ENCODE measurements around the gene ZDHHC20. TPM values are rescaled to one million over a fixed set of nuclear protein-coding genes. Genes with fewer than 3 reads are reported as not detected.

The ZDHHC20 gene
- total RNA-seq, 1 experiment from 2014 or later = 110 TPM

DNA sequence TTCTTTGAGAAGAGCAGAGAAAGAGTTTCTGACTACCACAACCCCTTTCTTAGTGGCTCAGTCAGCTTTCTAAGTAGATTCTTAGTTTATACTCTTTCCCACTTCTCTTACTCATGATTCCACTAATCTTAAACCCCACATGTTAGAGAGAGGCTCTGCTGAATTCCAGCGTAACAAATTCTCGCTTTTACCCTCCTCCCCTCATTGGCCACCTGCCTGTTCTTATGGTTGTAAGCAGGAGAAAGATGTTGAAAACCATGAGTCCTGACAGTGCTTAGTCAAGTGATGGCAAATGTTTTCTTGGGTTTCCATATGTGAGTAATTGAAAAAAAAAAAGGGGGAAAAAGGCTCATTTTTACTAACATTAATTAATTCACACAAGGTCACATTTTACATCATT lies 125.9 kb downstream of the ZDHHC20 start:
- Histone ChIP-seq H3K9ac (ENCODE audit: low read length) (no peak overlapping the region), H4K20me1 (ENCODE audit: insufficient read depth) (no peaks in the 10 kb centered on the region), H2AFZ (ENCODE audit: low read depth, low read length, poor library complexity, severe bottlenecking) (no peak overlapping the region), H3K4me1 (ENCODE audit: control insufficient read depth in 1 of 2, insufficient read depth in 2 of 2, low read length in 2 of 2) (no peaks in the 10 kb centered on the region), H3K36me3 (ENCODE audit: control insufficient read depth in 1 of 2, insufficient read depth in 2 of 2, low read length in 2 of 2) (no peaks in the 10 kb centered on the region), H3K4me2 (ENCODE audit: low read length) (no peak overlapping the region), H3K27ac (ENCODE audit: low read depth, low read length) (no peak overlapping the region), H3K79me2 (ENCODE audit: insufficient read depth, low read length) (no peaks in the 10 kb centered on the region), H3K9me2 (ENCODE audit: insufficient read depth) (no peaks in the 10 kb centered on the region), H3K4me3 (replicated peaks in 1 of 2; ENCODE audit: low read depth in 1 of 2, low read length in 2 of 2) (no peak overlapping the region), H3K9me3 (ENCODE audit: control insufficient read depth in 1 of 2, insufficient read depth in 1 of 2, low read depth in 1 of 2, low read length in 2 of 2) (no peaks in the 10 kb centered on the region), H3K27me3 (ENCODE audit: insufficient read depth, low read length) (no peaks in the 10 kb centered on the region)
- BruUV-seq (replicated peaks) = no TSS peak
- ChIA-PET CTCF (no interaction called here), POLR2A (no interaction called here), RAD21 (ENCODE audit: low non-redundant PET in 1 of 2, low total read pairs in 2 of 2, uncharacterized antibody in 2 of 2, unreplicated experiment in 2 of 2) (no interaction called here)
- no peak for ATAC-seq
- TF ChIP-seq, protein P1, sequence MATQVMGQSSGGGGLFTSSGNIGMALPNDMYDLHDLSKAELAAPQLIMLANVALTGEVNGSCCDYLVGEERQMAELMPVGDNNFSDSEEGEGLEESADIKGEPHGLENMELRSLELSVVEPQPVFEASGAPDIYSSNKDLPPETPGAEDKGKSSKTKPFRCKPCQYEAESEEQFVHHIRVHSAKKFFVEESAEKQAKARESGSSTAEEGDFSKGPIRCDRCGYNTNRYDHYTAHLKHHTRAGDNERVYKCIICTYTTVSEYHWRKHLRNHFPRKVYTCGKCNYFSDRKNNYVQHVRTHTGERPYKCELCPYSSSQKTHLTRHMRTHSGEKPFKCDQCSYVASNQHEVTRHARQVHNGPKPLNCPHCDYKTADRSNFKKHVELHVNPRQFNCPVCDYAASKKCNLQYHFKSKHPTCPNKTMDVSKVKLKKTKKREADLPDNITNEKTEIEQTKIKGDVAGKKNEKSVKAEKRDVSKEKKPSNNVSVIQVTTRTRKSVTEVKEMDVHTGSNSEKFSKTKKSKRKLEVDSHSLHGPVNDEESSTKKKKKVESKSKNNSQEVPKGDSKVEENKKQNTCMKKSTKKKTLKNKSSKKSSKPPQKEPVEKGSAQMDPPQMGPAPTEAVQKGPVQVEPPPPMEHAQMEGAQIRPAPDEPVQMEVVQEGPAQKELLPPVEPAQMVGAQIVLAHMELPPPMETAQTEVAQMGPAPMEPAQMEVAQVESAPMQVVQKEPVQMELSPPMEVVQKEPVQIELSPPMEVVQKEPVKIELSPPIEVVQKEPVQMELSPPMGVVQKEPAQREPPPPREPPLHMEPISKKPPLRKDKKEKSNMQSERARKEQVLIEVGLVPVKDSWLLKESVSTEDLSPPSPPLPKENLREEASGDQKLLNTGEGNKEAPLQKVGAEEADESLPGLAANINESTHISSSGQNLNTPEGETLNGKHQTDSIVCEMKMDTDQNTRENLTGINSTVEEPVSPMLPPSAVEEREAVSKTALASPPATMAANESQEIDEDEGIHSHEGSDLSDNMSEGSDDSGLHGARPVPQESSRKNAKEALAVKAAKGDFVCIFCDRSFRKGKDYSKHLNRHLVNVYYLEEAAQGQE (IDR thresholded peaks at IDR 0.05; ENCODE audit: low read depth) = no peak
- TF ChIP-seq, protein P2, sequence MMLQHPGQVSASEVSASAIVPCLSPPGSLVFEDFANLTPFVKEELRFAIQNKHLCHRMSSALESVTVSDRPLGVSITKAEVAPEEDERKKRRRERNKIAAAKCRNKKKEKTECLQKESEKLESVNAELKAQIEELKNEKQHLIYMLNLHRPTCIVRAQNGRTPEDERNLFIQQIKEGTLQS (IDR thresholded peaks at IDR 0.05) = no peak
- TF ChIP-seq ZFX (IDR thresholded peaks at IDR 0.05) (no peak), POLR2A (IDR thresholded peaks at IDR 0.05; ENCODE audit: borderline replicate concordance, extremely low read depth, insufficient read depth, insufficient read length) (no peak), YY1 (IDR thresholded peaks at IDR 0.05; ENCODE audit: extremely low read depth, insufficient replicate concordance, low read depth, low read length) (no peak), EGR1 (IDR thresholded peaks at IDR 0.05; ENCODE audit: low read depth) (no peak), CBX3 (IDR thresholded peaks at IDR 0.05; ENCODE audit: low read depth) (no peak), SP1 (IDR thresholded peaks at IDR 0.05; ENCODE audit: low read depth) (no peak), POLR2AphosphoS5 (IDR thresholded peaks at IDR 0.05; ENCODE audit: low read depth, low read length) (no peak), TCF7L2 (IDR thresholded peaks at IDR 0.05; ENCODE audit: borderline replicate concordance, extremely low read depth, insufficient read depth, insufficient read length) (no peak), SIN3A (IDR thresholded peaks at IDR 0.05; ENCODE audit: low read depth) (no peak)
- intact Hi-C loops (cut with micrococcal nuclease) = no loop called here
- DNase-seq (ENCODE audit: low read depth, low spot score) = no peak
